Naive thymus-derived CD4-positive, alpha-beta T cell (primary cell): ENCODE results near the gene KRT71. TPM values are rescaled to one million over a fixed set of nuclear protein-coding genes. Genes with fewer than 3 reads are reported as not detected.

Experiments
- ATAC-seq: fragments of 150-1000 bp; cut with Tn5 transposase; 2 replicates; pipeline ENCODE4 v1.10.0; 2021; ENCODE audit warnings: mild to moderate bottlenecking, moderate library complexity
- CTCF ChIA-PET: fragments of 350-600 bp; sonication (Branson Sonifier 250); formaldehyde crosslinking; loops from one replicate; lab custom pipeline; 2021; ENCODE audit warnings: antibody characterized with exemption; lab: Charles Lee
- POLR2A ChIA-PET: fragments of 350-600 bp; sonication (Branson Sonifier 250); formaldehyde crosslinking; loops from one replicate; lab custom pipeline; 2021; ENCODE audit warnings: antibody characterized with exemption, inconsistent platforms; lab: Charles Lee
- DNase-seq, 9 donors: peaks; one replicate each; pipeline versions ENCODE4 v3.0.0 to v3.0.0-alpha.2; 2020 to 2022; ENCODE audit warnings: mixed read lengths in 1 of 9
- H3K27ac ChIP-seq: one replicate; pipeline ENCODE4 v1.7.0; 2013; ENCODE audit warnings: mild to moderate bottlenecking, low read depth, low read length, moderate library complexity
- H3K27me3 ChIP-seq, 2 donors: one replicate each; pipeline ENCODE4 v1.7.0; 2013; ENCODE audit warnings: low read length in 2 of 2, mild to moderate bottlenecking in 2 of 2, moderate library complexity in 2 of 2; ENCODE audit not compliant: control insufficient read depth in 2 of 2, insufficient read depth in 2 of 2
- H3K36me3 ChIP-seq, 3 experiments: 1 replicate in 2 of 3; 2 replicates in 1 of 3; pipeline ENCODE4 v1.7.0; 2013; ENCODE audit warnings: low read length in 3 of 3, mild to moderate bottlenecking in 3 of 3, moderate library complexity in 1 of 3; ENCODE audit not compliant: insufficient read depth in 3 of 3, control insufficient read depth in 2 of 3
- H3K4me1 ChIP-seq, 2 donors: one replicate each; pipeline ENCODE4 v1.7.0; 2013; ENCODE audit warnings: low read length in 2 of 2, mild to moderate bottlenecking in 2 of 2, moderate library complexity in 1 of 2; ENCODE audit not compliant: control insufficient read depth in 2 of 2, insufficient read depth in 2 of 2
- H3K4me3 ChIP-seq: 2 replicates; pipeline ENCODE4 v1.7.0; 2013; ENCODE audit warnings: mild to moderate bottlenecking, low read length
- H3K9me3 ChIP-seq, 3 experiments: 1 replicate in 2 of 3; 2 replicates in 1 of 3; pipeline ENCODE4 v1.7.0; 2013; ENCODE audit warnings: low read length in 3 of 3; ENCODE audit not compliant: control insufficient read depth in 2 of 3
- H3K27ac Mint-ChIP-seq, 9 donors: one replicate each; pipeline ENCODE4 v1.8.0; 2020 to 2022; ENCODE audit warnings: mixed read lengths in 9 of 9, mild to moderate bottlenecking in 8 of 9, moderate library complexity in 5 of 9, inconsistent platforms in 2 of 9
- H3K27me3 Mint-ChIP-seq, 5 donors: one replicate each; pipeline ENCODE4 v1.8.0; 2021 to 2022; ENCODE audit warnings: mixed read lengths in 5 of 5, mild to moderate bottlenecking in 1 of 5
- H3K36me3 Mint-ChIP-seq, 5 donors: one replicate each; pipeline ENCODE4 v1.8.0; 2020 to 2022; ENCODE audit warnings: mixed read lengths in 5 of 5, mild to moderate bottlenecking in 3 of 5, inconsistent platforms in 1 of 5
- H3K4me1 Mint-ChIP-seq, 7 donors: one replicate each; pipeline ENCODE4 v1.8.0; 2020 to 2022; ENCODE audit warnings: mixed read lengths in 7 of 7, mild to moderate bottlenecking in 3 of 7, inconsistent platforms in 1 of 7
- H3K4me3 Mint-ChIP-seq, 10 donors: one replicate each; pipeline ENCODE4 v1.8.0; 2020 to 2022; ENCODE audit warnings: mild to moderate bottlenecking in 10 of 10, mixed read lengths in 10 of 10, moderate library complexity in 6 of 10, inconsistent platforms in 2 of 10
- H3K9me3 Mint-ChIP-seq, 11 donors: one replicate each; pipeline ENCODE4 v1.8.0; 2020 to 2022; ENCODE audit warnings: mixed read lengths in 11 of 11, mild to moderate bottlenecking in 4 of 11, inconsistent platforms in 1 of 11, moderate library complexity in 1 of 11
- intact Hi-C, 2 donors: fragments of 100-400 bp; cut with micrococcal nuclease; formaldehyde crosslinking; loops; one replicate each; pipeline ENCODE4 v1.15.1; 2023
- polyA plus RNA-seq, 2 donors: library from polyadenylated mRNA; unstranded; fragments of 300-500 nt; fragmentation: Illumina TruSeq; gene quantifications; one replicate each; pipeline ENCODE4 v1.2.3, GENCODE V29; 2021
- total RNA-seq, 6 experiments: library from RNA in 5 of 6; stranded (reverse) in 5 of 6; gene quantifications; 1 replicate in 5 of 6; 2 replicates in 1 of 6; pipeline ENCODE4 v1.2.3 and lab custom pipeline; 2021 to 2026

KRT71 gene
- total RNA-seq (not detected), polyA plus RNA-seq (not detected), total RNA-seq (lab: John Stamatoyannopoulos, UW) (not detected)

- DNase-seq (no peak), ATAC-seq (no peak)
- H3K27ac Mint-ChIP-seq, result no peak within 1 kb of the TSS
- no peaks in the 10 kb centered on the region for H3K9me3 ChIP-seq
- H3K4me1 ChIP-seq, result peaks cover 0 to 24% of the 10 kb centered on the region in 2 donors
- intact Hi-C loops, result no loop called here
- H3K27me3 ChIP-seq, result no peaks in the 10 kb centered on the region
- no peaks in the 10 kb centered on the region for H3K36me3 ChIP-seq
- H3K27me3 Mint-ChIP-seq, result peaks cover 0 to 21% (median 0%) of the 10 kb centered on the region in 5 donors
- H3K36me3 Mint-ChIP-seq, result no peaks in the 10 kb centered on the region
- ChIA-PET POLR2A (no interaction called here), CTCF (no interaction called here)
- peaks cover 0 to 13% (median 0%) of the 10 kb centered on the region in 7 donors for H3K4me1 Mint-ChIP-seq
- H3K9me3 Mint-ChIP-seq, result no peaks in the 10 kb centered on the region
- H3K4me3 Mint-ChIP-seq, result no peak within 1 kb of the TSS
- no peak within 1 kb of the TSS for H3K27ac ChIP-seq
- H3K4me3 ChIP-seq, result no peak within 1 kb of the TSS
Observed at GRCh38 chr12:52552681-52553195, at the start of gene KRT71. TSS of gene KRT71 (minus strand) at chr12:52553145. CDS start at chr12:52553077, 68 bp downstream.

- Mint-ChIP-seq H3K4me3 (peak overlapping the region in 7 of 10 donors; percentile 21 to 71 (median 63)), H3K27ac (peak overlapping the region in 8 of 9 donors; percentile 76 to 97 (median 94)), H3K36me3 (peaks cover 5 to 22% (median 14%) of the 10 kb centered on the region in 5 donors), H3K9me3 (peaks cover 0 to 4% (median 0%) of the 10 kb centered on the region in 11 donors), H3K27me3 (peaks cover 0 to 28% (median 0%) of the 10 kb centered on the region in 5 donors), H3K4me1 (peaks cover 27 to 88% (median 75%) of the 10 kb centered on the region in 7 donors)
- ChIA-PET CTCF (interaction anchor here (1.0 kb wide), 1 partner anchor 8 kb away, joined by 5 read pairs; no protein-coding TSS in a partner anchor), POLR2A (interaction anchor here (0.6 to 2.1 kb wide), 2 partner anchors 14 to 36 kb away, joined by 3 to 5 read pairs; no protein-coding TSS in a partner anchor)
- intact Hi-C loops, result no loop called here
- Histone ChIP-seq H3K9me3 (no peaks in the 10 kb centered on the region), H3K27me3 (no peaks in the 10 kb centered on the region), H3K4me1 (peaks cover 0 to 55% of the 10 kb centered on the region in 2 donors), H3K4me3 (no peak overlapping the region), H3K27ac (no peak overlapping the region), H3K36me3 (no peaks in the 10 kb centered on the region)
- ATAC-seq, result no peak
- peak in 1 of 9 donors; percentile 6 for DNase-seq
Observed at GRCh38 chr12:52602552-52602951, 49.6 kb upstream of the KRT71 start.

- H3K27ac Mint-ChIP-seq, result peak overlapping the region in 7 of 9 donors; percentile 24 to 97 (median 59)
- peaks cover 0 to 31% (median 0%) of the 10 kb centered on the region in 5 donors for H3K27me3 Mint-ChIP-seq
- POLR2A ChIA-PET, result interaction anchor here (2.1 kb wide), 1 partner anchor 13 kb away, joined by 5 read pairs; no protein-coding TSS in a partner anchor
- H3K4me3 ChIP-seq, result no peak overlapping the region
- peaks cover 0 to 46% of the 10 kb centered on the region in 2 donors for H3K4me1 ChIP-seq
- H3K27me3 ChIP-seq, result no peaks in the 10 kb centered on the region
- intact Hi-C loops, result no loop called here
- peaks cover 5 to 28% (median 12%) of the 10 kb centered on the region in 5 donors for H3K36me3 Mint-ChIP-seq
- CTCF ChIA-PET, result no interaction called here
- H3K4me3 Mint-ChIP-seq, result peak overlapping the region in 4 of 10 donors; percentile 56 to 71 (median 65)
- peaks cover 20 to 79% (median 66%) of the 10 kb centered on the region in 7 donors for H3K4me1 Mint-ChIP-seq
- no peaks in the 10 kb centered on the region for H3K36me3 ChIP-seq
- H3K9me3 Mint-ChIP-seq, result peaks cover 0 to 4% (median 0%) of the 10 kb centered on the region in 11 donors
- H3K9me3 ChIP-seq, result no peaks in the 10 kb centered on the region
- no peak overlapping the region for H3K27ac ChIP-seq
- ATAC-seq, result no peak
- DNase-seq, result peak in 1 of 9 donors; percentile 15
Observed at GRCh38 chr12:52601671-52602070, 48.7 kb upstream of the KRT71 start.

GRCh38 chr12:52600941-52601481 is 48.1 kb upstream of the KRT71 start, which contains the start of gene KRT72:
TSS of gene KRT72 (minus strand) at chr12:52601463. CDS start at chr12:52601452, 11 bp downstream.
- Mint-ChIP-seq H3K36me3 (peaks cover 5 to 28% (median 12%) of the 10 kb centered on the region in 5 donors), H3K27me3 (peaks cover 0 to 32% (median 0%) of the 10 kb centered on the region in 5 donors), H3K4me1 (peaks cover 18 to 72% (median 61%) of the 10 kb centered on the region in 7 donors), H3K9me3 (peaks cover 0 to 4% (median 0%) of the 10 kb centered on the region in 11 donors), H3K4me3 (peak within 1 kb of the TSS in 6 of 10 donors; percentile 29 to 71 (median 64)), H3K27ac (peak within 1 kb of the TSS in 8 of 9 donors; percentile 37 to 97 (median 93))
- ChIA-PET CTCF (no interaction called here), POLR2A (interaction anchor here (2.1 to 2.3 kb wide), 2 partner anchors 9 to 12 kb away, joined by 5 to 10 read pairs; no protein-coding TSS in a partner anchor)
- intact Hi-C loops, result no loop called here
- H3K4me1 ChIP-seq, result peaks cover 0 to 40% of the 10 kb centered on the region in 2 donors
- no peaks in the 10 kb centered on the region for H3K9me3 ChIP-seq
- no peaks in the 10 kb centered on the region for H3K36me3 ChIP-seq
- H3K4me3 ChIP-seq, result no peak within 1 kb of the TSS
- ATAC-seq (no peak), DNase-seq (peak in 1 of 9 donors; percentile 12)
- H3K27me3 ChIP-seq, result no peaks in the 10 kb centered on the region
- no peak within 1 kb of the TSS for H3K27ac ChIP-seq

- H3K4me1 ChIP-seq, result peaks cover 0 to 34% of the 10 kb centered on the region in 2 donors
- Mint-ChIP-seq H3K4me3 (no peak overlapping the region), H3K36me3 (peaks cover 5 to 29% (median 9%) of the 10 kb centered on the region in 5 donors), H3K9me3 (peaks cover 0 to 1% (median 0%) of the 10 kb centered on the region in 11 donors), H3K27ac (peak overlapping the region in 4 of 9 donors; percentile 37 to 63 (median 52)), H3K27me3 (peaks cover 0 to 37% (median 0%) of the 10 kb centered on the region in 5 donors), H3K4me1 (peaks cover 14 to 67% (median 55%) of the 10 kb centered on the region in 7 donors)
- no peak overlapping the region for H3K27ac ChIP-seq
- no peak for ATAC-seq
- no peak for DNase-seq
- H3K9me3 ChIP-seq, result no peaks in the 10 kb centered on the region
- no peaks in the 10 kb centered on the region for H3K36me3 ChIP-seq
- CTCF ChIA-PET, result interaction anchor here (1.9 kb wide), 1 partner anchor 10 kb away, joined by 7 read pairs; no protein-coding TSS in a partner anchor
- intact Hi-C loops, result no loop called here
- POLR2A ChIA-PET, result interaction anchor here (1.1 to 2.3 kb wide), 2 partner anchors 10 to 32 kb away, joined by 3 to 10 read pairs; no protein-coding TSS in a partner anchor
- no peak overlapping the region for H3K4me3 ChIP-seq
- H3K27me3 ChIP-seq, result no peaks in the 10 kb centered on the region
Observed at GRCh38 chr12:52600475-52600874, 47.5 kb upstream of the KRT71 start.

GRCh38 chr12:52600071-52600470 is 47.1 kb upstream of the KRT71 start:
- no peaks in the 10 kb centered on the region for H3K27me3 ChIP-seq
- Mint-ChIP-seq H3K9me3 (peaks cover 0 to 1% (median 0%) of the 10 kb centered on the region in 11 donors), H3K27ac (peak overlapping the region in 6 of 9 donors; percentile 7 to 86 (median 41)), H3K4me1 (peaks cover 11 to 63% (median 51%) of the 10 kb centered on the region in 7 donors), H3K27me3 (peaks cover 0 to 39% (median 0%) of the 10 kb centered on the region in 5 donors), H3K4me3 (no peak overlapping the region), H3K36me3 (peaks cover 3 to 29% (median 9%) of the 10 kb centered on the region in 5 donors)
- H3K27ac ChIP-seq, result no peak overlapping the region
- ATAC-seq, result no peak
- ChIA-PET CTCF (interaction anchor here (0.7 to 1.9 kb wide), 2 partner anchors 11 kb away, joined by 3 to 7 read pairs; no protein-coding TSS in a partner anchor), POLR2A (interaction anchor here (1.1 to 2.3 kb wide), 3 partner anchors 8 to 33 kb away, joined by 3 to 10 read pairs (median 6); no protein-coding TSS in a partner anchor)
- H3K4me1 ChIP-seq, result peaks cover 0 to 30% of the 10 kb centered on the region in 2 donors
- no peak overlapping the region for H3K4me3 ChIP-seq
- H3K36me3 ChIP-seq, result no peaks in the 10 kb centered on the region
- H3K9me3 ChIP-seq, result no peaks in the 10 kb centered on the region
- no peak for DNase-seq
- intact Hi-C loops, result no loop called here
